Gastroesophageal sphincter (tissue), 4 donors: ENCODE results near the gene CLSTN2. TPM values are rescaled to one million over a fixed set of nuclear protein-coding genes. Genes with fewer than 3 reads are reported as not detected.

Experiments
- ATAC-seq: fragments of 150-250 bp; one replicate; pipeline ENCODE4 v1.9.1; 2016; ENCODE audit warnings: mild to moderate bottlenecking, moderate library complexity
- H3K27ac ChIP-seq, 4 donors: fragments of 200-600 bp; sonication (generic) in 3 of 4; 1 replicate in 3 of 4; 2 replicates in 1 of 4; pipeline ENCODE4 v1.5.1; 2016 to 2019
- H3K27me3 ChIP-seq: fragments of 200-600 bp; sonication (generic); one replicate; pipeline ENCODE4 v1.5.1; 2019
- H3K36me3 ChIP-seq, 2 donors: fragments of 200-600 bp; sonication (generic); one replicate each; pipeline ENCODE4 v1.5.1; 2019; ENCODE audit warnings: control low read depth in 1 of 2
- H3K4me1 ChIP-seq, 3 donors: fragments of 200-600 bp; sonication (generic); 1 replicate in 2 of 3; 2 replicates in 1 of 3; pipeline ENCODE4 v1.5.1; 2016 to 2019; ENCODE audit warnings: control low read depth in 2 of 3
- H3K4me3 ChIP-seq, 2 donors: fragments of 200-600 bp; sonication (generic); one replicate each; pipeline ENCODE4 v1.5.1; 2019; ENCODE audit warnings: mild to moderate bottlenecking in 1 of 2, moderate library complexity in 1 of 2
- H3K9me3 ChIP-seq, 3 donors: fragments of 200-600 bp; sonication (generic); one replicate each; pipeline ENCODE4 v1.5.1; 2017 to 2019; ENCODE audit warnings: control low read depth in 2 of 3
- CTCF ChIP-seq, 4 experiments: fragments of 200-600 bp in 2 of 4; fragments of 450-650 bp in 2 of 4; sonication (generic) in 1 of 4; IDR thresholded peaks; one replicate each; pipeline ENCODE4 v1.5.1; 2017 to 2019; ENCODE audit warnings: antibody characterized with exemption in 4 of 4, mild to moderate bottlenecking in 2 of 4, moderate library complexity in 2 of 4
- EP300 ChIP-seq: sonication (generic); formaldehyde crosslinking; IDR thresholded peaks from one replicate; pipeline ENCODE4 v1.6.1; 2017; ENCODE audit warnings: antibody characterized with exemption, mild to moderate bottlenecking
- POLR2A ChIP-seq, 2 donors: fragments of 450-650 bp; IDR thresholded peaks; one replicate each; pipeline ENCODE4 v1.6.1; 2017; ENCODE audit warnings: antibody characterized with exemption in 2 of 2, mild to moderate bottlenecking in 2 of 2, moderate library complexity in 1 of 2
- POLR2AphosphoS5 ChIP-seq: sonication (generic); formaldehyde crosslinking; IDR thresholded peaks from one replicate; pipeline ENCODE4 v1.6.1; 2017; ENCODE audit warnings: antibody characterized with exemption
- WGBS, 2 donors: methylation state at CpG; one replicate each; pipeline ENCODE4 v1.1.5; 2018; ENCODE audit warnings: low coverage in 1 of 2; 5-methylcytosine and 5-hydroxymethylcytosine counted together
- total RNA-seq, 4 donors: library from RNA; depleted of rRNA; stranded (reverse); fragments of >200 nt; gene quantifications; one replicate each; pipeline ENCODE4 v1.1.0, GENCODE V29; 2016

The CLSTN2 gene
- total RNA-seq, 4 donors from 2014 or later, result 6.6 to 9.7 (median 7.7) TPM

DNA sequence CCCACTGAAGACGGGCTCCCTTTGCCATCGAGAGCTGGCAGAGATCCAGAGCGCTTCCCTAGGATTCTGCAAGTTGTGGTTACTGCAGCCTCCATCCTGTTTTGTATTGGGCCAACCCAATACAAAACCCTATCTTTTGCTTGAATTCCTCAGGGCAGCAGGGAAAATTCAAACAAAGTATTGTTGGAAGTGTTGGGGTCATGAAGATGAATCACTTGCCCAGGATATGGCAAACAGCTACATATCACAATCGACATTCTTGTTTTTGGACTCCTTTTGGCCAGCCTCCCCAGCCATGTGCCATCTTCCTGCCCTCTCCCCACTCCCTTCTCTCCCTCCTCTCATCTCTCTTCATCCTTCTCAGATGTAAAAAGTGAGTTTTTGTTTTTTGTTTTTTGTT lies 642.9 kb downstream of the CLSTN2 start:
- WGBS, 2 donors, result 67 to 70% methylated on average over 3 of the region's 4 CpGs
- H3K4me1 ChIP-seq, result peaks cover 0 to 7% (median 0%) of the 10 kb centered on the region in 3 donors

GRCh38 chr3:140579260-140579659 lies 644.3 kb downstream of the CLSTN2 start:
- no peaks in the 10 kb centered on the region for H3K4me1 ChIP-seq
- H3K27ac ChIP-seq, result no peak overlapping the region
- H3K27me3 ChIP-seq, result peaks cover 7% of the 10 kb centered on the region
- TF ChIP-seq POLR2A (IDR thresholded peaks at IDR 0.05) (no peak), EP300 (no peak), POLR2AphosphoS5 (no peak), CTCF (IDR thresholded peaks at IDR 0.05) (no peak)
- no peaks in the 10 kb centered on the region for H3K36me3 ChIP-seq
- no peaks in the 10 kb centered on the region for H3K9me3 ChIP-seq
- no peak for ATAC-seq
- H3K4me3 ChIP-seq, result no peak overlapping the region

More for the DNA sequence above, 642.9 kb downstream of the CLSTN2 start:
- Histone ChIP-seq H3K36me3 (no peaks in the 10 kb centered on the region), H3K9me3 (no peaks in the 10 kb centered on the region), H3K4me3 (no peak overlapping the region), H3K27me3 (peaks cover 7% of the 10 kb centered on the region), H3K27ac (no peak overlapping the region)
- TF ChIP-seq CTCF (IDR thresholded peaks at IDR 0.05) (no peak), EP300 (no peak), POLR2AphosphoS5 (no peak), POLR2A (IDR thresholded peaks at IDR 0.05) (no peak)
- ATAC-seq, result no peak

- WGBS, 2 donors, result 44 to 70% methylated on average over 1 of the region's 1 CpG
- Histone ChIP-seq H3K4me1 (peaks cover 0 to 4% (median 0%) of the 10 kb centered on the region in 3 donors), H3K9me3 (no peaks in the 10 kb centered on the region), H3K27me3 (peaks cover 7% of the 10 kb centered on the region), H3K36me3 (no peaks in the 10 kb centered on the region), H3K27ac (no peak overlapping the region), H3K4me3 (no peak overlapping the region)
- ATAC-seq, result no peak
- TF ChIP-seq POLR2A (IDR thresholded peaks at IDR 0.05) (no peak), EP300 (no peak), POLR2AphosphoS5 (no peak), CTCF (IDR thresholded peaks at IDR 0.05) (no peak)
Observed at GRCh38 chr3:140580746-140581145, 645.8 kb downstream of the CLSTN2 start.

DNA sequence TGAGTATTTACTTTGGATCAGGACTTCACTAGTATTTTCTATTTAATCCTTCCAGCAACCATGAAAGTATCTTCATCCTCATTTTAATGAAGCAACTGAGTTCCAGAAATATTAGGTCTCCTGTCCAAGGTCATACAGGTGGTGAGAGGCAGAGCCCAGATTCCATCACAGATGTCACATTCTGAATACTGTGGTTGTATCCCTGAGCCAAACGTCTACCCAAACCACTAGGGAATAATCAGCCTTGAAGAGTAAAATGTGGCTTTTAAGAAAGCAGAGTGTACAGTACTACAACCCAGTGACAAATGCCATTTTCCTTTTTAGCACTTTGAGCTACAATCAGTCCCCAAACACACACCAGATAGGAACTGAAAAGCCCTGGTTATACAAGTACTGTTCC lies 649.6 kb downstream of the CLSTN2 start:
- peaks cover 0 to 17% (median 0%) of the 10 kb centered on the region in 3 donors for H3K4me1 ChIP-seq
- no peaks in the 10 kb centered on the region for H3K36me3 ChIP-seq
- 0 to 29% methylated on average over 1 of the region's 1 CpG for WGBS, 2 donors
- no peaks in the 10 kb centered on the region for H3K27me3 ChIP-seq
- no peak for ATAC-seq
- H3K4me3 ChIP-seq, result no peak overlapping the region
- TF ChIP-seq EP300, result no peak
- no peak for TF ChIP-seq POLR2AphosphoS5
- TF ChIP-seq CTCF (IDR thresholded peaks at IDR 0.05), result no peak
- no peak for TF ChIP-seq POLR2A (IDR thresholded peaks at IDR 0.05)
- no peak overlapping the region for H3K27ac ChIP-seq
- H3K9me3 ChIP-seq, result no peaks in the 10 kb centered on the region

DNA sequence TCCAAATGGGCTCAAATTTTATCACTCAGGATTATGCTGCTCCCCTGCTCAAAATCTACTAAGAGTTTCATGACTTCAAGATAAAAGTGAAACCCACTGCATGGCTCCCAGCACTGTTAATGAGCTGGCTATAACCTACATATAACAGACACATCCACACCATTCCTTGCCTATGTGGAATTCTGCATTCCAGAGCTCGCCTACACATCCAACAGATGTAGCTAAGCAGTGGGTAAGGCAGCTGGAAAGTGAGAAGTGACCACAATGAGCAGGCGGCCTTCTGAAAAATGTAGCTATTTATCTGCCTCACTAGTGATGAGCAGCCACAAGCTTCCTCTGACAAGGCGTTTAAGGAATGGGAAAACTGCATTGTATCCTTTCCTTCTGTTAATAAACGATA lies 650.8 kb downstream of the CLSTN2 start:
- Histone ChIP-seq H3K36me3 (no peaks in the 10 kb centered on the region), H3K9me3 (no peaks in the 10 kb centered on the region), H3K4me3 (no peak overlapping the region), H3K4me1 (peaks cover 0 to 21% (median 0%) of the 10 kb centered on the region in 3 donors), H3K27me3 (no peaks in the 10 kb centered on the region), H3K27ac (no peak overlapping the region)
- ATAC-seq, result no peak
- no peak for TF ChIP-seq EP300
- no peak for TF ChIP-seq CTCF (IDR thresholded peaks at IDR 0.05)
- no peak for TF ChIP-seq POLR2AphosphoS5
- no peak for TF ChIP-seq POLR2A (IDR thresholded peaks at IDR 0.05)
- WGBS, 2 donors, result 33 to 61% methylated on average over 4 of the region's 4 CpGs
